HG03354 (cell line): ENCODE results near the gene MAP3K15.

Experiments
- ATAC-seq: cut with Tn5 transposase; IDR thresholded peaks from one replicate; pipeline ENCODE4 v1.9.1; 2021; ENCODE audit warnings: mild to moderate bottlenecking; ENCODE audit not compliant: unreplicated experiment, poor library complexity, severe bottlenecking

MAP3K15 gene

DNA sequence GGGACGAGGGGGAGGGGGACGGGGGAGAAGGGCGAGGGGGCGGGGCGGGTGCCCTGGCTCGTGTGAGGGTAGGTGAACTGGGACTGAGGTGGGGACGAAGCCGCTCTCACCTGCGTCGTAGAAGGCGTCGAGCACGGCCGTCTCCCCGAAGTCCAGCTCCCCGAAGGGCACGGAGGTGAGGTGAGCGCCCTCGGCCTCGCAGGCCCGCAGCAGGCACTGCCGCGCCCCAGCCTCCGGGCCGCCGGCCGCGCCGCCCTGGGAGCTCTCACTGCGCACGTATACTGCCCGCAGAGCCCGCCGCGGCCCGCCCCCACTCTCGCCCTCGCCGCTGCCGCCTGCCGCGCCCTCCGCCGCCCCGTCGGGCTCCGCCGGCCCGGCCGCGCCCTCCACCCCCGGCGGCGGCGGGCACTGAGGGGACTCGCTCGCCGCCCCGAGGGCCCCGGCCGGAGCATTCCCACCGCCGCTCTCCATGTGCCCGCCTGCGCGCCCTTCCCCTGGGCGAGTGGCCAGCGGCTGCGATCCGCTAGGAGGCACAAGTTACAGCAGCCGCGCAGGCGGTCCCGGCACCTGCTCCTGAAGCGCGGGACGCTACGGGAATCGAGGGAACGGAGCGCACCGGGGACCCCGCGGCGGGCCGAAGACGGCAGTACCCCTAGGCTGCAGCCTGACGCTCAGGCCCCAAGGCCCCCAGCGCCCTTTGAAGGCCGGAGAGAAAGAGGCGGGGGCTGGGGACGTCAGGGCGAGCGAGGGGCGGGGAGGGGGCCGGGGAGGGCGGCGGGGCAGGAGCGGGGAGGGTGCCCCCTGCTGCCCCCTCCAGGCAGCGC is at the start of gene MAP3K15:
Gene MAP3K15, minus strand, starts transcription at position 718 of the 824 bp plus-strand sequence. Its CDS starts 247 bp downstream, at position 471.
- ATAC-seq, result no peak

GRCh38 chrX:19564606-19565005 is 49.3 kb upstream of the MAP3K15 start:
- no peak for ATAC-seq

DNA sequence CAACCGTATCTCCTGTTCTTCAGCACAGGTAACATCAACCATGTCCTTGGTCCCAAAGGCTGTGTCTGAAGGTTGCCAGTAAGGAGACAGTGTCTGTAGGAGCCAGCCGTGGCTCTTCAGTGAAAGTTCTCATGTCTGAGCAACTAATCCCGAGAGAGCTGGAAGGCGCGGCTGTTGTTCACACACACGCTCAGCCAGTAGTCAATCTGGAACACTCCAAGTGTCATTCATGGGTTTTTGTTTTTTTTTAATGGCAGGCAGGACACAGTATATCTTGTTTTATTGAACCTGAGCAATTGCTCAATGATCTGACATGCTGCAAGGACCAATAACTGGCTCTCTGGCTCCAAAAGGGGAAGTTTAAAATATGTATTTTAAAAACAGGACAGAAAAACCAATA is 48.4 kb upstream of the MAP3K15 start:
- ATAC-seq, result no peak

DNA sequence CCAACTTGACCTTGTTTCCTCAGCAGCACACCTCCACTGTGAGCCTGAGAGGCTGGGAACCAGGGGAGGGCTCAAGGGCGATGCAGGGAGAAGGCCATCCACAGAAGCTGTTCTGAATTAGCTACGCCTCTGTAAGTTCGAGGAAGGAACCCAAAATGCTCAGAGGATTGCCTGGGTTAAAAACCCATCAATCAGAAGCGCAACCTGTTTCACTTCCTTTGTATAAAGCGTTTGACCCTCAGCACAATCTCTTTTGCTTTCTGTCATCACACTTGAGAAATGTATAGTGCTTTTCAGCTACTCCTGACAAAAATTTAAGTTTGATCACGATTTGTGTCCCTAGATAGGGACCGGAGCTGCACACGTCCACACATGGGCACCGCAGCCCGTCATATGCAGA is 48.0 kb upstream of the MAP3K15 start:
- no peak for ATAC-seq

- no peak for ATAC-seq
Observed at GRCh38 chrX:19560611-19561010, 45.3 kb upstream of the MAP3K15 start.

DNA sequence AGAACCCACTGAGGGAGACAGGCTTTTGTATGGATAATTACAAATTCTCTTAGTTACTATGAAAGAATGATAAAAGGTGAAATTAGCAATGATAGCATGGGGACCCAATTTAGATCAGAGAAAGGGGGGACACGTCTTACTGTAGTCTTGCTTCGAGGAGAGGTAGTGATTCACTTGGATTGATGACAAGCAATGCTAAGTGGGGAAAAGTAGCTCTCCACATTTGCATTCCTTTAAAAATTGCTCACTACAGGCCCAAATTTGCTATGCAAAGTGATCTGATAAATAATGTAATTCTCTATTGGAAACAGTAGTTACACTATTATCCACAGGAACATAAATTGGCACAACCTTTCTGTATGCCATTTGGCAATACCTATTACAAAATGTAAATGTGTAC is 42.5 kb upstream of the MAP3K15 start:
- ATAC-seq, result no peak

DNA sequence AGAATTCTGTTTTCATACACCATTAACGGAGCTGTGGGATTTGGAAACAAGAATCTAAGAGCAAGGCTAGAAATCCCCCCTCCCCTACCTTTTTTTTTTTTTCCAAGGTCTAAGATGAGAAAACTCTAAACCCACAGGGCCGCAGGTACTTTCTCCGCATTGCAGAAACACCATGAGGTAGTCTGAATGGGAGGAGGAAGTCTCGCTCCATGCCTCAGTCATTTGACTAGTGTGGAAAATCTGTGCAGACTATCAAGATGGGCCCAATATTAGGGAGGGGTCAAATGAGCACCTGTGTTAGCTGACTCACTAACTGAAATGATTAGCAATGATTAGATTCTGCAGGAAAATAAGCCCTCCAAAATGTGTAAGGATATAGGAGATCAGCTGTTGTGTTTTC is 40.9 kb upstream of the MAP3K15 start:
- no peak for ATAC-seq

GRCh38 chrX:19555683-19556082 is 40.4 kb upstream of the MAP3K15 start:
- no peak for ATAC-seq

DNA sequence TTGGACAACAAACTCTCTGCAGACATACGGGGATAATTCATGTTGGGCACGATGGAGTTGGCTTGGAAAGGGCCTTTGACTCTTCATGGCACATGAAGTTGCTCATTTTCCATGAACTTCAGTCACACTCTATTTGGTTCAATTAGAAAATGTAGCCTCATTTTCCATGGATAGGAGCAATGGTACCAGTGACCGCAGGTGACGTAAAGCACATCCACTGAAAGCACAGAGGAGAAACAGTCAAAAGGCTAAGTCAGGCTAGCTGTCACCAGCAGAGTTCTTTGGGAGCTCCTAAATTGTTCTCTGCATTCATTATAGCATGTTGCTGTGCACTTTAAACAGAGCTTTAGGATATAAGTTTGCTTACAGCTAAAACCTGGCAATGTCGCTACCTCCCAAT is 39.9 kb upstream of the MAP3K15 start:
- no peak for ATAC-seq

- ATAC-seq, result no peak
Observed at GRCh38 chrX:19554786-19555185, 39.5 kb upstream of the MAP3K15 start.

- no peak for ATAC-seq
Observed at GRCh38 chrX:19552793-19553192, 37.5 kb upstream of the MAP3K15 start.

DNA sequence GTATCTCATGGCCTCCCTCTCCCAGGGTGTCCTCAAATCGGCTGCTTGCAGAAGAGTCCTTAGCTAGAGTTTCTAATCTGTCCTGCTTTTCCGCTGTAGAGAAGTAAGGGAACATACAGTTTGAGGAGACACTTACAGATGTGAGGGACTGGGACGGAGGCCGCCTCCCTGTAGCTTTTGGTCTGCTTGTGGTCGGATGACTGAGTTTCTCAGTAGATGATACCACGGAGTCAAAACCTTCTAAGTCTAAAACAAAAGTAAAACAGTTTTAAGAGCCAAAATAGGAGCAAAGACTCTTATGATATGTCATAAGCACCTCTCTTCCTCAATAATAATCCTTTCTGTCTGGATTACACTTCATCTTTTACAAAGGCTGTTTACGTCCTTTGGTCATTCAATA is 34.5 kb upstream of the MAP3K15 start:
- ATAC-seq, result no peak

GRCh38 chrX:19548934-19549333 is 33.6 kb upstream of the MAP3K15 start:
- no peak for ATAC-seq

- no peak for ATAC-seq
Observed at GRCh38 chrX:19548279-19548678, 33.0 kb upstream of the MAP3K15 start.

- no peak for ATAC-seq
Observed at GRCh38 chrX:19545651-19546050, 30.3 kb upstream of the MAP3K15 start.

- peak; percentile 73 for ATAC-seq
Observed at GRCh38 chrX:19544693-19545305, 29.5 kb upstream of the MAP3K15 start.

GRCh38 chrX:19543951-19544381 is 28.7 kb upstream of the MAP3K15 start:
- no peak for ATAC-seq

- no peak for ATAC-seq
Observed at GRCh38 chrX:19543020-19543715, 27.9 kb upstream of the MAP3K15 start.

DNA sequence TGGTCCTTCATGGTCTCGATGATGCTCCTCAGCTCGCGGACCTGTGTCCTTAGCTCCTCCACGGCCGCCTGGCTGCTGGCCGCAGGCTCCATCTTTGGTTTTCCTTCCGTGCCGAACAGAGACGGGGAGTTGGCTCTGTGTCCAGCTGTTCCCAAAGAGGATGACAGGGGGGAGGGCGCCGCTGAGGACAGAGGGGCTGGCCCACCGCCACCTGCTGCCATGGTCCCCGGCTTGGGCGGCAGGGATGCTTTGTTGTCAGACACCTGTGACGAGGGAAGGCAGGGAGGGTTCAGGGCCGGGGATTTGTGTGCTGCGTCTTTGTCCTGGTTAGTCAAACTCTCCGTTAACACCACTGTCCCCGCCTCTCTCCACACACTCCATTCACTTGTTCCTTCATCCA is 26.6 kb upstream of the MAP3K15 start:
- no peak for ATAC-seq

DNA sequence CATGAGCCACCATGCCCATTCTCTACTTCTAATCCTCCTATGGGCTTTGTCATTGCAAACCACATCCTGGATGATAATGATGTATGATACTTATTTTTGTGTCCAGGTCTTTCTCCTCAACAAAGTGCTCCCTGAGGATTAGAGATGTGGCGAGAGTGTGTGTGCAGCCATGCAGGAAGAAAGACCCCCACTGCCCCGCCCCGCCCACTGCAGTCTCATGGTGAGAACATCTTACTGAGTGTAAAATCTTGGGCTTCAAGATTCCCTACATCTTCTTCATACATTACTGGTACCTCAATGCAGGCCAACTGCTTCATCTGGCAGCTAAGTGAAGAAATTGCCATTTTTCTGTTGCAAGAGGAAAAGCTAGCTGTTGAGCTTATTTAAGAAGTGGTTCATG is 25.9 kb upstream of the MAP3K15 start:
- no peak for ATAC-seq

GRCh38 chrX:19540076-19540475 is 24.8 kb upstream of the MAP3K15 start:
- ATAC-seq, result no peak
